ENCODE measurements around the gene CDC37L1. TPM values are rescaled to one million over a fixed set of nuclear protein-coding genes. Genes with fewer than 3 reads are reported as not detected.
A peak's percentile ranks its signal among the peaks of the same experiment; 100 is the strongest.

CDC37L1 gene
- total RNA-seq, 1 donor from 2014 or later = 23.8 TPM

DNA sequence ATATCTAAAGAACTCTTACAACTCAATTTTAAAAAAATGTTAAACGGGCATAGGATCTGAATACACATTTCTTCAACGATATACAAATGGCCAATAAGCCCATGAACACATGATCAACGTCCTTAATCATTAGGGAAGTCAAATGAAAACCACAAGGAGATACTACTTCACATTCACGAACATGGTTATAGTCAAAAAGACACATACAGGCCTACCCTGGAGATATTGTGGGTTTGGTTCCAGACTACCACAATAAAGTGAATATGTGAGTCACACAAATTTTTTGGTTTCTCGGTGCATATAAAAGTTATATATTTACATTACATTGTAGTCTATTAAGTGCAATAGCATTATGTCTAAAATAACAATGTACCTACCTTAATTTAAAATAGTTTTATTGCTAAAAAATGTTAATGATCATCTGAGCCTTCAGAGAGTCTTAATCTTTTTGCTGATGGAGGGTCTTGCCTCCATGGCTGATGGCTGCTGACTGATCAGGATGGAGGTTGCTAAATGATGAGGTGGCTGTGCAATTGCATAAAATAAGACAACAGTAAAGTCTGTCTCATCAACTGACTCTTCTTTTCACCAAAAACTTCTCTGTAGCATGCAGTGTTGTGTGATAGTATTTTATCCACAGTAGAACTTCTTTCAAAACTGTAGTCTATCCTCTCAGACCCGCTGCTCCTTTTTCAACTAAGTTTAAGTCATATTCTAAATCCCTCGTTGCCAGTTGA lies 46.5 kb downstream of the CDC37L1 start:
- Histone ChIP-seq H3K9me3 (no peaks in the 10 kb centered on the region), H3K4me3 (no peak overlapping the region), H3K4me1 (peaks cover 6% of the 10 kb centered on the region), H3K27me3 (no peaks in the 10 kb centered on the region), H3K27ac (no peak overlapping the region), H3K36me3 (peaks cover 0 to 15% of the 10 kb centered on the region in 2 donors)
- DNase-seq (ENCODE audit: extremely low spot score in 2 of 2) = no peak
- TF ChIP-seq, protein P1, sequence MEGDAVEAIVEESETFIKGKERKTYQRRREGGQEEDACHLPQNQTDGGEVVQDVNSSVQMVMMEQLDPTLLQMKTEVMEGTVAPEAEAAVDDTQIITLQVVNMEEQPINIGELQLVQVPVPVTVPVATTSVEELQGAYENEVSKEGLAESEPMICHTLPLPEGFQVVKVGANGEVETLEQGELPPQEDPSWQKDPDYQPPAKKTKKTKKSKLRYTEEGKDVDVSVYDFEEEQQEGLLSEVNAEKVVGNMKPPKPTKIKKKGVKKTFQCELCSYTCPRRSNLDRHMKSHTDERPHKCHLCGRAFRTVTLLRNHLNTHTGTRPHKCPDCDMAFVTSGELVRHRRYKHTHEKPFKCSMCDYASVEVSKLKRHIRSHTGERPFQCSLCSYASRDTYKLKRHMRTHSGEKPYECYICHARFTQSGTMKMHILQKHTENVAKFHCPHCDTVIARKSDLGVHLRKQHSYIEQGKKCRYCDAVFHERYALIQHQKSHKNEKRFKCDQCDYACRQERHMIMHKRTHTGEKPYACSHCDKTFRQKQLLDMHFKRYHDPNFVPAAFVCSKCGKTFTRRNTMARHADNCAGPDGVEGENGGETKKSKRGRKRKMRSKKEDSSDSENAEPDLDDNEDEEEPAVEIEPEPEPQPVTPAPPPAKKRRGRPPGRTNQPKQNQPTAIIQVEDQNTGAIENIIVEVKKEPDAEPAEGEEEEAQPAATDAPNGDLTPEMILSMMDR (IDR thresholded peaks at IDR 0.05) = no peak
- TF ChIP-seq POLR2AphosphoS5 (IDR thresholded peaks at IDR 0.05; ENCODE audit: insufficient read depth in 1 of 2, low read depth in 1 of 2) (no peak), POLR2A (IDR thresholded peaks at IDR 0.05) (no peak)
- intact Hi-C loops (cut with DNase I) = no loop called here

DNA sequence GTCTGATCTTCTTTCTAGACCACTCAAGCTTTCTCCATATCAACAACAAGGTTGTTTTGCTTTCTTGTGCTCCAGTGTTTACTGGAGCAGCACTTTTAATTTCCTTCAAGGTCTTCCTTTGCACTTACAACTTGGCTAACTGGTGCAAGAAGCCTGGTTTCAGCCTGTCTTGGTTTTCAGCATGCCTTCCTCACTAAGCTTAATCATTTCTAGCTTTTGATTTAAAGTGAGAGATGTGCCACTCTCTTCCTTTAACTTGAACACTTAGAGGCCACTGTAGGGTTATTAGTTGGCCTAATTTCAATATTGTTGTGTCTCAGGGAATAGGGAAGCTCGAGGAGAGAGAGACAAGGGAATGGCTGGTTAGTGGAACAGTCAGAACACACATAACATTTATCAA lies 48.2 kb downstream of the CDC37L1 start:
- DNase-seq (ENCODE audit: extremely low spot score in 2 of 2) = no peak
- H3K9me3 ChIP-seq = no peaks in the 10 kb centered on the region
- H3K27me3 ChIP-seq = no peaks in the 10 kb centered on the region
- H3K27ac ChIP-seq = no peak overlapping the region
- no peak for TF ChIP-seq POLR2AphosphoS5 (IDR thresholded peaks at IDR 0.05; ENCODE audit: insufficient read depth in 1 of 2, low read depth in 1 of 2)
- TF ChIP-seq, protein P1 (IDR thresholded peaks at IDR 0.05) = no peak
- TF ChIP-seq POLR2A (IDR thresholded peaks at IDR 0.05) = no peak
- H3K36me3 ChIP-seq = peaks cover 0 to 2% of the 10 kb centered on the region in 2 donors
- H3K4me3 ChIP-seq = no peak overlapping the region
- intact Hi-C loops (cut with DNase I) = no loop called here
- H3K4me1 ChIP-seq = peaks cover 6% of the 10 kb centered on the region

DNA sequence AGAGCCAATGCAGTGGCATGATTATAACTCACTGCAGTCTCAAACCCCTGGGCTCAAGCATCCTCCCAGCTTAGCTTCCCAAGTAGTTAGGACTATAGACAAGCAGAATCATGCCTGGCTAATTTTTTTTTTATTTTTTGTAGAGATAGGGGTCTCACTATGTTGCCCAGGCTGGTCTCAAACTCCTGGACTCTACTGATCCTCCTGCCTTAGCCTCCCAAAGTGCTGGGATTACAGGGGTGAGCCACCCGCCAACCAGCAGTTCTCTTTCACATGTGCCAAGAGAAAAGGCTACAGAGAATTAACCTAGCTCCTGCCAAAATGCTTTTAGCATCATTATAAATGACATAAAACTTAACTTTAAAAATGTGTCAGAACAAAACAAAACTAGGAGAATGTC lies 53.5 kb downstream of the CDC37L1 start:
- Histone ChIP-seq H3K4me3 (no peak overlapping the region), H3K9me3 (no peaks in the 10 kb centered on the region), H3K27me3 (no peaks in the 10 kb centered on the region), H3K27ac (no peak overlapping the region), H3K4me1 (peaks cover 14% of the 10 kb centered on the region), H3K36me3 (no peaks in the 10 kb centered on the region)
- no peak for TF ChIP-seq POLR2A (IDR thresholded peaks at IDR 0.05)
- TF ChIP-seq, protein P1 (IDR thresholded peaks at IDR 0.05) = no peak
- no peak for TF ChIP-seq POLR2AphosphoS5 (IDR thresholded peaks at IDR 0.05; ENCODE audit: insufficient read depth in 1 of 2, low read depth in 1 of 2)
- intact Hi-C loops (cut with DNase I) = no loop called here
- DNase-seq (ENCODE audit: extremely low spot score in 2 of 2) = no peak

DNA sequence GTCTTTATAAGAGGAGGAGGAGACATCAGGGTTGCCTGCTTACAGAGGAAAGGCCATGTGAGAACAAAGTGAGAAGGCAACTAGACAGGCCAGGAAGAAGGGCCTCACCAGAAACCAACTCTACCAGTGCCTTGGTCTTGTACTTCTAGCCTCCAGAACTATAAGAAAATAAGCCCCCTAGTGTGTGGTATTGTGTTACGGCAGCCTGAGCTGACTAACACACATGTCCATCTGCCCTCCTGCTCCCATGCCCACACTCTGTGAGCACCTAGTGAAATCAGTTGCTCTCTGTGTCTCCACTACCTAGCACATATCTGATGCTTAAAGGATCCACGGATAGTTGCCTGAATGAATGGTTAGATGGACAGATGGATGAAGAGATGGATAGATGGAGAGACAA lies 54.8 kb downstream of the CDC37L1 start:
- TF ChIP-seq, protein P1 (IDR thresholded peaks at IDR 0.05) = no peak
- no peak for TF ChIP-seq POLR2A (IDR thresholded peaks at IDR 0.05)
- Histone ChIP-seq H3K27me3 (no peaks in the 10 kb centered on the region), H3K27ac (no peak overlapping the region), H3K36me3 (no peaks in the 10 kb centered on the region), H3K4me3 (no peak overlapping the region), H3K4me1 (peaks cover 25% of the 10 kb centered on the region), H3K9me3 (no peaks in the 10 kb centered on the region)
- DNase-seq (ENCODE audit: extremely low spot score in 2 of 2) = no peak
- intact Hi-C loops (cut with DNase I) = no loop called here

DNA sequence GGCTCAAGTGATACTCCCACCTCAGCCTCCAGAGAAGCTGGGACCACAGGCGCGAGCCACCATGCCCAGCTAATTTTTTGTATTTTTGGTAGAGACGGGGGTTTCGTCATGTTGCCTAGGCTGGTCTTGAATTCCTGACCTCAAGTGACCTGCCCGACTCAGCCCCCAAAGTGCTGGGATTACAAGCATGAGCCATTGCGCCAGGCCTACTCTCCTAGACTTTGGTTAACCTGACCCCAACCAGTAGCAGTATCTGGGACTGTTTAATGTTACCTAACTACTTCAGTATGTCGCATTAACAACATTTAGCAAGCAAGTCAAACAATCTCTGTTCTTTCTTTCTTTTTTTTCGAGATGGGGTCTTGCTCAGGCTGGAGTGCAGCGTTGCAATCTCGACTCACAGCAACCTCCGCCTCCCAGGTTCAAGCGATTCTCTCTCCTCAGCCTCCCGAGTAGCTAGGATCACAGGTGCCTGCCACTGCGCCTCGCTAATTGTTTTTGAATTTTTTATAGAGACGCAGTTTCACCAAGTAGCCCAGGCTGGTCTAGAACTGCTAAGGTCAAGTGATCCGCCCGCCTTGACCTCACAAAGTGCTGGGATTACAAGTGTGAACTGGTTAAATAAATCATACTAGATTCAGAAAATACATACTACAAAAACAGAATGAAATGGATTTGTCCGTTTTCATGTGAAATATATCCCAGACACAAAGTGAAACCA lies 59.7 kb downstream of the CDC37L1 start:
- intact Hi-C loops (cut with DNase I) = no loop called here

More for the DNA sequence above, 59.7 kb downstream of the CDC37L1 start:
- Histone ChIP-seq H3K4me3 (peak overlapping the region; percentile 98 to 99), H3K27ac (peak overlapping the region; percentile 98), H3K27me3 (no peaks in the 10 kb centered on the region), H3K9me3 (no peaks in the 10 kb centered on the region), H3K36me3 (no peaks in the 10 kb centered on the region), H3K4me1 (peaks cover 37% of the 10 kb centered on the region)
- TF ChIP-seq, protein P1 (IDR thresholded peaks at IDR 0.05) = no peak
- TF ChIP-seq POLR2A (IDR thresholded peaks at IDR 0.05) = no peak
- no peak for TF ChIP-seq POLR2AphosphoS5 (IDR thresholded peaks at IDR 0.05; ENCODE audit: insufficient read depth in 1 of 2, low read depth in 1 of 2)
- no peak for DNase-seq (ENCODE audit: extremely low spot score in 2 of 2)

Data from vagina (tissue), 2 donors.